ENCODE data around the gene SLC22A17. TPM values are rescaled to one million over a fixed set of nuclear protein-coding genes. Genes with fewer than 3 reads are reported as not detected.
A peak's percentile ranks its signal among the peaks of the same experiment; 100 is the strongest.

The SLC22A17 gene
- total and polyA plus RNA-seq, 2 of the 13 experiments (the other 11 are each of a cell fraction or from before 2014, with no cell fraction given): 0.95 to 1.1 TPM

DNA sequence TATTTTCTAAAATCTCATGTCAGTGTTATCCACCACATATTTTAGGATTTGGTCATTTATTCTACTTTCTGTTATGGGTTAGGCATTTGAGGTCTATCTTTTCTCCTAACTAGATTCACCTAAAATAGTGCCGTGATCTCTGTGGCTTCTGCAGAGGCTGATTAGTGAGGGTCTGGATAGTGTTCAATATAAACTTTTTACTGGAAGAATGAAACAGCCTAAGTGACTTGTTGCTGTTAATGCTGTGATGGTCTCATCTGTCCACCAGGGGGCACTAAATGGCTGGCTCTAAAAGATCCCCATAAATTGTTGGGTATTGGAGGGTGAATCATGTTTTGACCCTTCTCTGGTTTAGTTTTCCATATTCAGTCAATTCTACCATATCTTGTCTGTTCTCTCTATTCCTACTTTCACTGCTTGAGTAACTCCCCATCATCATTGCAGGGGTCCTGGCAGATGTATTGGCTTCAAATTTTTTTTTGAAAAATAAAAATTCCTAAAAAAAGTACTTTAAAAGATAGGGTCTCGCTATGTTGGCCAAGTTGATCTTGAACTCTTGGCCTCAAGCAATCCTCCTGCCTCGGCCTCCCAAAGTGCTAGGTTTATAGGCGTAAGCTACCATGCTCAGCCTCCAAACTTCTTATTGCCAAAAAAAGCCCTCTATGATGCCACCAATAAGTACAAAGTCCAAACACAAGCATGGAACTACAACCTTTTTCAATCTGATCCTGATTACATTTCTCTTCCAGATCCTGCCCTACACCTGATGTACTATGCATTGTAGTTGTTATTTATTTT, 24.5 kb downstream of the SLC22A17 start (continued):
- no peak; the same call in 1 of the 2 replicates for TF ChIP-seq AFF4 (CRISPR knock-in tag; IDR thresholded peaks at IDR 0.05)
- 0 out of 2 replicates have a peak, but pooled peaks have one; percentile 60 for TF ChIP-seq PPARG (CRISPR knock-in tag; conservative IDR thresholded peaks at IDR 0.05)
- peak; percentile 58; the same call in 1 of the 2 replicates for TF ChIP-seq NCOR1 (IDR thresholded peaks at IDR 0.05; ENCODE audit: borderline replicate concordance, low read length)
- peak; percentile 42; the same call in 1 of the 2 replicates for TF ChIP-seq KMT2B (CRISPR knock-in tag; IDR thresholded peaks at IDR 0.05)
- TF ChIP-seq HNF1B (CRISPR knock-in tag; IDR thresholded peaks at IDR 0.05): 0 out of 2 replicates have a peak, but pooled peaks have one; percentile 22
- TF ChIP-seq HMG20B (CRISPR knock-in tag; conservative IDR thresholded peaks at IDR 0.05): 0 out of 2 replicates have a peak, but pooled peaks have one; percentile 17
- TF ChIP-seq, protein P1, sequence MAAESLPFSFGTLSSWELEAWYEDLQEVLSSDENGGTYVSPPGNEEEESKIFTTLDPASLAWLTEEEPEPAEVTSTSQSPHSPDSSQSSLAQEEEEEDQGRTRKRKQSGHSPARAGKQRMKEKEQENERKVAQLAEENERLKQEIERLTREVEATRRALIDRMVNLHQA (CRISPR knock-in tag; IDR thresholded peaks at IDR 0.05): peak; percentile 79; the same call in 1 of the 2 replicates
- TF ChIP-seq SP5 (CRISPR knock-in tag; IDR thresholded peaks at IDR 0.05; ENCODE audit: borderline replicate concordance, low read depth): peak; percentile 52; the same call in 1 of the 2 replicates
- peak; percentile 81; the same call in 1 of the 2 replicates for TF ChIP-seq ETV6 (CRISPR knock-in tag; conservative IDR thresholded peaks at IDR 0.05)
- TF ChIP-seq CEBPG (CRISPR knock-in tag; IDR thresholded peaks at IDR 0.05): peak; percentile 34; the same call in 1 of the 2 replicates
- peak; percentile 63; the same call in 1 of the 2 replicates for TF ChIP-seq ZNF547 (CRISPR knock-in tag; IDR thresholded peaks at IDR 0.05)
- TF ChIP-seq MBD4 (IDR thresholded peaks at IDR 0.05; ENCODE audit: borderline replicate concordance, low read length): no peak
- TF ChIP-seq HMG20A (CRISPR knock-in tag; IDR thresholded peaks at IDR 0.05; ENCODE audit: borderline replicate concordance): 0 out of 2 replicates have a peak, but pooled peaks have one; percentile 12
- TF ChIP-seq ZNF879 (CRISPR knock-in tag; IDR thresholded peaks at IDR 0.05): no peak
- no peak for TF ChIP-seq CBX2 (IDR thresholded peaks at IDR 0.05; ENCODE audit: low read depth, low read length)
- 0 out of 2 replicates have a peak, but pooled peaks have one; percentile 19 for TF ChIP-seq CBX2 (CRISPR knock-in tag; IDR thresholded peaks at IDR 0.05; ENCODE audit: low read depth)
- TF ChIP-seq ZNF383 (CRISPR knock-in tag; IDR thresholded peaks at IDR 0.05; ENCODE audit: borderline replicate concordance): no peak
- TF ChIP-seq LRRFIP1 (CRISPR knock-in tag; conservative IDR thresholded peaks at IDR 0.05): peak; percentile 37; the same call in 1 of the 2 replicates
- no peak for TF ChIP-seq KLF11 (CRISPR knock-in tag; IDR thresholded peaks at IDR 0.05)
- TF ChIP-seq ZNF121 (CRISPR knock-in tag; IDR thresholded peaks at IDR 0.05): 0 out of 2 replicates have a peak, but pooled peaks have one; percentile 37
